HepG2 (cell line): ENCODE data around the gene NCOR2. TPM values are rescaled to one million over a fixed set of nuclear protein-coding genes. Genes with fewer than 3 reads are reported as not detected.

ENCODE experiments used
- ATAC-seq: fragments of 200-7000 bp; cut with Tn5 transposase; 3 replicates; pipeline ENCODE4 v1.9.1; 2020; ENCODE audit warnings: mild to moderate bottlenecking, moderate library complexity
- BruUV-seq: library from RNA; stranded (reverse); fragments of 400-500 nt; replicated peaks from 2 replicates; lab custom pipeline; 2021; lab: Mats Ljungman, UMichigan
- CTCF ChIA-PET: fragments of 300-600 bp; formaldehyde crosslinking; extraction: SDS; loops from one replicate; lab custom pipeline; 2021; ENCODE audit warnings: low total read pairs, inconsistent platforms, low intra/inter-chr PET ratio; lab: Yijun Ruan, JAX
- POLR2A ChIA-PET: fragments of 350-600 bp; sonication (Branson Sonifier 250); formaldehyde crosslinking; loops from one replicate; lab custom pipeline; 2020; ENCODE audit warnings: antibody characterized with exemption, inconsistent platforms; lab: Yijun Ruan, JAX
- DNase-seq: peaks from one replicate; pipeline ENCODE4 v3.0.0-alpha.2; 2015; ENCODE audit warnings: low spot score
- FAIRE-seq: peaks from 3 replicates; lab custom pipeline; 2011; peaks lifted over from hg19 to GRCh38; lab: Jason Lieb, UNC
- H2AFZ ChIP-seq: one replicate; pipeline ENCODE4 v1.6.1; 2011; ENCODE audit warnings: low read length, inconsistent platforms
- H3K27ac ChIP-seq: fragments of 300-600 bp; 3 replicates; pipeline ENCODE4 v1.8.0; 2011; ENCODE audit warnings: mixed run types, mild to moderate bottlenecking, mixed read lengths, low read length, inconsistent platforms; ENCODE audit not compliant: insufficient read depth; ENCODE audit errors: extremely low read length
- H3K27me3 ChIP-seq, 2 experiments: fragments of 200-600 bp in 1 of 2; 2 replicates in 1 of 2; 3 replicates in 1 of 2; pipeline versions ENCODE4 v1.6.0 to v1.8.0; 2011; ENCODE audit warnings: low read length in 2 of 2, mild to moderate bottlenecking in 2 of 2, moderate library complexity in 2 of 2, inconsistent platforms in 1 of 2; ENCODE audit not compliant: insufficient read depth in 2 of 2, control insufficient read depth in 1 of 2
- H3K36me3 ChIP-seq, 2 experiments: fragments of 200-600 bp in 1 of 2; replicated peaks in 1 of 2; 2 replicates in 1 of 2; 3 replicates in 1 of 2; pipeline versions ENCODE4 v1.5.1 to v1.8.0; 2011; ENCODE audit warnings: low read length in 2 of 2, inconsistent platforms in 1 of 2; ENCODE audit not compliant: insufficient read depth in 2 of 2, control insufficient read depth in 1 of 2
- H3K4me1 ChIP-seq: 2 replicates; pipeline ENCODE4 v1.5.1; 2012; ENCODE audit warnings: low read length, inconsistent platforms; ENCODE audit not compliant: insufficient read depth
- H3K4me2 ChIP-seq: 2 replicates; pipeline ENCODE4 v1.6.0; 2011; ENCODE audit warnings: low read depth, low read length, inconsistent platforms
- H3K4me3 ChIP-seq, 3 experiments: fragments of 200-600 bp in 1 of 3; sonication (generic), shearing (Covaris generic) in 1 of 3; replicated peaks in 1 of 3; 2 replicates each; pipeline ENCODE4 v1.5.1; 2011 to 2016; ENCODE audit warnings: low read length in 3 of 3, inconsistent platforms in 2 of 3, low read depth in 2 of 3, mild to moderate bottlenecking in 2 of 3, control low read depth in 1 of 3, mixed read lengths in 1 of 3; ENCODE audit not compliant: insufficient read depth in 1 of 3
- H3K79me2 ChIP-seq: one replicate; pipeline ENCODE4 v1.6.1; 2011; ENCODE audit warnings: low read length, inconsistent platforms; ENCODE audit not compliant: insufficient read depth
- H3K9ac ChIP-seq: 2 replicates; pipeline ENCODE4 v1.6.0; 2011; ENCODE audit warnings: mild to moderate bottlenecking, low read depth, low read length, inconsistent platforms; ENCODE audit not compliant: insufficient read depth
- H3K9me3 ChIP-seq: 2 replicates; pipeline ENCODE4 v1.5.1; 2012; ENCODE audit warnings: mild to moderate bottlenecking, low read length
- H4K20me1 ChIP-seq: 2 replicates; pipeline ENCODE4 v1.6.0; 2011; ENCODE audit warnings: inconsistent platforms, mild to moderate bottlenecking, low read length, moderate library complexity; ENCODE audit not compliant: insufficient read depth
- BCLAF1 ChIP-seq: fragments of 450-650 bp; IDR thresholded peaks from 2 replicates; pipeline ENCODE4 v1.6.1; 2017; ENCODE audit warnings: mild to moderate bottlenecking
- CBX2 ChIP-seq, 2 experiments: fragments of 200-600 bp in 1 of 2; sonication (generic); formaldehyde crosslinking in 1 of 2; IDR thresholded peaks; 2 replicates each; pipeline versions ENCODE4 v1.7.0 to v1.8.1; 2018 to 2022; ENCODE audit warnings: low read depth in 2 of 2, low read length in 1 of 2, mild to moderate bottlenecking in 1 of 2, missing genetic modification reagents in 1 of 2
- KDM4B ChIP-seq: sonication (generic); formaldehyde crosslinking; IDR thresholded peaks from 2 replicates; pipeline ENCODE4 v1.4.0; 2020; ENCODE audit warnings: missing genetic modification reagents
- KLF6 ChIP-seq: IDR thresholded peaks from 2 replicates; pipeline ENCODE4 v1.8.0; 2016; ENCODE audit warnings: missing biosample characterization, missing genetic modification reagents
- LRRFIP1 ChIP-seq: sonication (generic); formaldehyde crosslinking; conservative IDR thresholded peaks from 2 replicates; pipeline ENCODE4 v1.4.0; 2020; ENCODE audit warnings: missing genetic modification reagents
- SPEN ChIP-seq: sonication (generic); formaldehyde crosslinking; IDR thresholded peaks from 2 replicates; pipeline ENCODE4 v1.5.1; 2020; ENCODE audit warnings: low read depth, mild to moderate bottlenecking, missing genetic modification reagents
- ZBTB38 ChIP-seq: sonication (generic); formaldehyde crosslinking; IDR thresholded peaks from 2 replicates; pipeline ENCODE4 v1.5.1; 2020; ENCODE audit warnings: mild to moderate bottlenecking, missing genetic modification reagents
- ZMYM3 ChIP-seq: sonication (generic); formaldehyde crosslinking; IDR thresholded peaks from 2 replicates; pipeline ENCODE4 v1.5.1; 2020; ENCODE audit warnings: mild to moderate bottlenecking, missing genetic modification reagents
- ZNF101 ChIP-seq: sonication (generic); formaldehyde crosslinking; IDR thresholded peaks from 2 replicates; pipeline ENCODE4 v1.4.0; 2020; ENCODE audit warnings: mild to moderate bottlenecking, low read depth, missing genetic modification reagents, borderline replicate concordance
- ZNF354B ChIP-seq: sonication (generic); formaldehyde crosslinking; IDR thresholded peaks from 2 replicates; pipeline ENCODE4 v1.8.0; 2022; ENCODE audit warnings: mild to moderate bottlenecking, missing genetic modification reagents
- ZNF747 ChIP-seq: sonication (generic); formaldehyde crosslinking; IDR thresholded peaks from 2 replicates; pipeline ENCODE4 v1.8.1; 2023; ENCODE audit warnings: missing genetic modification reagents, mild to moderate bottlenecking, borderline replicate concordance
- ZNF768 ChIP-seq: sonication (generic); formaldehyde crosslinking; IDR thresholded peaks from 2 replicates; pipeline ENCODE4 v1.4.0; 2020; ENCODE audit warnings: missing genetic modification reagents
- ZNF782 ChIP-seq: sonication (generic); formaldehyde crosslinking; IDR thresholded peaks from 2 replicates; pipeline ENCODE4 v1.4.0; 2020; ENCODE audit warnings: missing genetic modification reagents, mild to moderate bottlenecking, borderline replicate concordance
- ZNF816 ChIP-seq: sonication (generic); formaldehyde crosslinking; IDR thresholded peaks from 2 replicates; pipeline ENCODE4 v1.8.0; 2022; ENCODE audit warnings: missing genetic modification reagents, mild to moderate bottlenecking, borderline replicate concordance
- WGBS: methylation state at CpG from one replicate; pipeline ENCODE4 v1.1.6; 2017; ENCODE audit warnings: low lambda C conversion rate; 5-methylcytosine and 5-hydroxymethylcytosine counted together
- in situ Hi-C: cut with HindIII; loops from 2 replicates; pipeline ENCODE4 v1.10.0; 2017; ENCODE audit warnings: low pct_unique_long_range_greater_than_20kb; ENCODE audit not compliant: extremely low pct_ligation_motif_present
- intact Hi-C: fragments of 100-400 bp; cut with micrococcal nuclease; formaldehyde crosslinking; loops from one replicate; pipeline ENCODE4 v1.10.0; 2022; ENCODE audit not compliant: unreplicated experiment
- polyA plus RNA-seq, 8 experiments: library from polyadenylated mRNA; depleted of rRNA in 3 of 8; stranded (reverse) in 7 of 8; unstranded in 1 of 8; fragments of >200 nt; fragmentation: Illumina TruSeq in 4 of 8; extraction: Trizol in 4 of 8; gene quantifications; 2 replicates each; pipeline versions ENCODE4 v1.2.1 to v1.2.3, GENCODE V29; 2011 to 2016; ENCODE audit warnings: low read depth in 4 of 8, missing spikeins in 1 of 8, mixed read lengths in 1 of 8; ENCODE audit not compliant: insufficient read depth in 1 of 8
- total RNA-seq, 5 experiments: library from RNA; depleted of rRNA; stranded (reverse); fragments of >200 nt; fragmentation: Illumina TruSeq; extraction: Trizol; gene quantifications; 2 replicates each; pipeline ENCODE4 v1.2.3, GENCODE V29; 2016; ENCODE audit warnings: low read depth in 1 of 5

The NCOR2 gene
- total and polyA plus RNA-seq, 2 of the 13 experiments (the other 11 are each of a cell fraction or from before 2014, with no cell fraction given), result 4.5 to 5.7 TPM

DNA sequence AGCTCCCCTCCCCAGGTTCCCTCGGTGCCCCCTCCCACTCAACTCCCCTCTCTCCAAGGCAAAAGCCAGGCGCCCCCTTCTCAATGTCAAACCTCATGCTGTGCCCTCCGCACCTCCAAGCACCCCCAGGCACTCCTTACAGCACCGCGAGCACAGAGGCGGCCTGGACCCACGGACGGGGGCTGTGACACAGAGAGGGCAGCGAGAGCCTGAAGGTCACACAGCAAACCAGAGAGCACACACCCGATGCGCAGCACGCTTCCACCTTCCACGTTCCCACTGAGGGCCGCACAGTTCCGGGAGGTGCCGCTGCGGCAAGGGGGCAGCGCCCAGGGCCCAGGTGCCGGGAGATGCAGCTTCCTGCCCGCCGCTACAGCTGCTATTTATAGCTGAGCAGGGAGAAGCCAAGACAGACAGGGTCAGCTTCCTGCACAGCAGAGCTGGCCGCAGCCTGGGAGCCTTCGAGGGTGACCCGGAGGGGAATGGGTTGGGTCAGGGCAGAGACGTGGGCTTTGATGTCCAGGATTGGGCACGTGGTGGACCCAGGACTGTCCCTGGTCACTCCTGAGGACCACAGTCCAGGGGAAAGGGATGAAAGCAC, 12.9 kb downstream of the NCOR2 start:
- FAIRE-seq (no peak), ATAC-seq (no peak), DNase-seq (no peak)
- Histone ChIP-seq H3K27me3 (no peaks in the 10 kb centered on the region), H3K4me2 (no peak overlapping the region), H3K79me2 (peaks cover 61% of the 10 kb centered on the region), H3K27ac (no peak overlapping the region), H3K9me3 (no peaks in the 10 kb centered on the region), H3K4me1 (peaks cover 10% of the 10 kb centered on the region; the same call in 1 of the 2 replicates), H3K36me3 (no peaks in the 10 kb centered on the region; a peak in 1 of 5 replicates), H3K4me3 (no peak overlapping the region), H4K20me1 (peaks cover 16% of the 10 kb centered on the region), H3K9ac (no peak overlapping the region), H2AFZ (no peak overlapping the region)
- BruUV-seq, result no TSS peak
- CTCF ChIA-PET, result no interaction called here
- no peak for TF ChIP-seq CBX2 (IDR thresholded peaks at IDR 0.05; ENCODE audit: low read depth, low read length)
- no peak for TF ChIP-seq CBX2 (CRISPR knock-in tag; IDR thresholded peaks at IDR 0.05; ENCODE audit: low read depth)
- TF ChIP-seq ZNF101, result no peak
- TF ChIP-seq ZMYM3 (CRISPR knock-in tag), result 0 out of 2 replicates have a peak, but pooled peaks have one; percentile 80
- TF ChIP-seq ZNF782 (CRISPR knock-in tag), result no peak
- no peak for TF ChIP-seq KDM4B (CRISPR knock-in tag)
- TF ChIP-seq ZBTB38 (CRISPR knock-in tag), result no peak
- no peak for TF ChIP-seq ZNF747 (CRISPR knock-in tag)
- no peak for TF ChIP-seq BCLAF1
- TF ChIP-seq ZNF768 (CRISPR knock-in tag), result peak; percentile 99
- no peak for TF ChIP-seq ZNF816 (CRISPR knock-in tag)
- no peak for TF ChIP-seq ZNF354B (CRISPR knock-in tag)
- TF ChIP-seq LRRFIP1 (CRISPR knock-in tag), result no peak
- TF ChIP-seq KLF6 (CRISPR knock-in tag), result no peak
- no peak for TF ChIP-seq SPEN (CRISPR knock-in tag)
- POLR2A ChIA-PET, result no interaction called here
- intact Hi-C loops (no loop called here), in situ Hi-C loops (no loop called here)
- WGBS, result 90% methylated on average over 18 of the region's 26 CpGs
